Measurements from ENCODE around the gene PLXDC2.
"Not testable (repeated sequence)": the region's sequence is repeated elsewhere in the genome, so short reads cannot be mapped to it uniquely, and the experiment has no call there.

Gene PLXDC2

GRCh38 chr10:19979628-19980027 is 163.4 kb downstream of the PLXDC2 start:
- DNase-seq (ENCODE audit: low spot score), result no peak

GRCh38 chr10:19983880-19984565 is 167.8 kb downstream of the PLXDC2 start:
- no peak for DNase-seq (ENCODE audit: low spot score)

GRCh38 chr10:19985745-19986144 is 169.5 kb downstream of the PLXDC2 start:
- DNase-seq (ENCODE audit: low spot score), result no peak

DNA sequence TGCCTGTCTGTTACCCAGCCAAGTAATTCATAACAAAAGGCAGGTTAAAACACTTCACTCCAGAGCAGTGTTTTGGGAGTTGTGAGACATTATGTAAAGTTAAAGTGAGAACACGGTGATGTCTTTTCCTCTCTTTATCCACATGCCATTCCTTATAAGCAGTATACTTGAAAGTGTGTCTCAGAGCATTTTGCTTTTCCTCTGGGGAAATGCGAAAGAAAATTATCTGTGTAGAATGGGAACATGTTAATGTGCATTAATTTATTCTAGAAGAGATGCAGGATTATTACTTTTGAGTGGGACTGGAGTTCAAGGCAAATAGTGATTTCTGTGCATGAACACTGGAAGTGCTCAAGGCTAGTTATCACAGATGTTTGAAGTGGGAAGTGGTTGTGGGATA is 170.4 kb downstream of the PLXDC2 start:
- no peak for DNase-seq (ENCODE audit: low spot score)

DNA sequence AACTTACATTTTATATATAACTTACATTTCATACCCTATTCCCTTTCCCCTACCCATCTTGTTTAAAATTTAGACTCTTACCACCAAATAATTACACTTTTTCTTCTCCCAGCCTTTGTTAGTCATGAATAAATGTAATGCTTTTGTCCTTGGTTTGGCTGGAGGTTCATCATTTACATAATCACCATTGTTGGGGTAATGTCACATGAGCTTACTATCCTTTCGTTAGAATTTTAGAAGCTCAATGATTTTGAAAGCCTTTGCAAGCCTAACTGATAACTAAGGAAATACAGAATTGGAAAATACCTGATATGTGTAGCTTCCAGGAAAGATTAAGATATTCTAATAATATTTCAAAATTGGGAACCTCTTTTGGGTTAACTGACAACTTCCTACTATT is 171.7 kb downstream of the PLXDC2 start:
- DNase-seq (ENCODE audit: low spot score), result peak; percentile 69

GRCh38 chr10:19993714-19994315 is 177.6 kb downstream of the PLXDC2 start:
- no peak for DNase-seq (ENCODE audit: low spot score)

GRCh38 chr10:19998482-19998881 is 182.2 kb downstream of the PLXDC2 start:
- no peak for DNase-seq (ENCODE audit: low spot score)

DNA sequence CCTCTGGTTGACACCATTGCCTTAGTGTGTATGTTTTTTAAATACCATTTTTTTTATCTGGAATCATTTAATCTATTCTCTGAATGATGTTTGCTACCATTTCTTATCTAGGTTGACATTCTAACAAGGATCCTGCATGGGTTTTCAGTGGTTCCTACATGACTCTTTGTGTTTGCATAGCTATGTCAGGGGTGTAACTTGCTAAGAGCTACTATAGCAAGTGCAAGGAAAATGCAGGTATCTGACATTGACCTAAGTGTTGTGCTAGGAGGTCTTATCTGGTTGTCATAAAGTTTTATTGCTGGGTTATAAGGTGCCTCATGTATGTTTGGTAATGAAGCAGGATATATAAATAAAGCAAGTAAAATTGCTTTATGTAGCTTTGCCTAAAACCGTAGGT is 183.2 kb downstream of the PLXDC2 start:
- no peak for DNase-seq (ENCODE audit: low spot score)

DNA sequence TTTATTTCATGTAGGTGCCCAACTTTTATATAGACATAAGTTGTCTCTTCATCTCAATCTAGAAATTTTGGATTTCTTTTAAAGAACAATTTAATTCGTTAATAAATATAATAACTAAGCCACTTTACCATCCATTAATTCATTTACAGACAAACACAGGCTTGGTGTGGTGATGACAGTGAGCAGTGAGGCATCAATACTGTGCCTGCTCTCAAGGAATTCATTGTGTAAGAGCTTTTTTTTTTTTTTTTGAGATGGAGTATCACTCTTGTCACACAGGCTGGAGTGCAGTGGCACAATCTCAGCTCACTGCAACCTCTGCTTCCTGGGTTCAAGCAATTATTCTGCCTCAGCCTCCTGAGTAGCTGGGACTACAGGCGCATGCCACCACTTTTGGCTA is 185.8 kb downstream of the PLXDC2 start:
- not testable (repeated sequence) for DNase-seq (ENCODE audit: low spot score)

DNA sequence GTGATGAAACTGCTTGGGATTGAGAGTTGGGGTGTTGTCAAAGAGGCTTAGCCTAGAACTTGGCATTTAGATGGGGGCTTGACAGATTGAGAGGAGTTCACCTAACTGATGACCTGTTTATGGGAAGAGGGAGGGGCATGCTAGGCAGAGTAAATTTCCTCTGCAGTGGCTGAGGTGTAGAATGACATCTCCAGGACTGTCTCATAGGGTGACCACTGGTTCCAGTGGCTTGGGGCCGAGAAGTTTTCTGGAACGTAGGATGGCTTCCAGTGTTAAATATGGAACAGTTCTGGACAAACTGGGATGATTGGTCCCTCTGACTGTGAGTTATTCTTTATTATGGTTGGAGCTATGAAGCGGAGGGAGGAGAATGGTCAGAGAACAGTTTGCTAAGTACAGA is 186.4 kb downstream of the PLXDC2 start:
- no peak for DNase-seq (ENCODE audit: low spot score)

GRCh38 chr10:20004087-20004523 is 187.9 kb downstream of the PLXDC2 start:
- DNase-seq (ENCODE audit: low spot score), result no peak

DNA sequence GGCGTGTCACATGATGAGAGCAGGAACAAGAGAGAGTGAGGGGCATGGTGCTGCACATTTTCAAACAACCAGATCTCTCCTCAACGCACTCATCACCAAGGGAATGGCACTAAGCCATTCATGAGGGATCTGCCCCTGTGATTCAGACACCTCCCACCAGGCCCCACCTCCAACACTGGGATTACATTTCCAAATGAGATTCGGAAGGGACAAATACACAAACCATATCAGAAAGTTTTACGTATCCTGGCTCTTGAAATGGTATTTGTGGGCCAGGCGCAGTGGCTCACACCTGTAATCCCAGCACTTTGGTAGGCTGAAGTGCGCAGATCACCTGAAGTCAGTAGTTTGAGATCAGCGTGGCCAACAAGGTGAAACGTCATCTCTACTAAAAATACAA is 189.4 kb downstream of the PLXDC2 start:
- no peak for DNase-seq (ENCODE audit: low spot score)

DNA sequence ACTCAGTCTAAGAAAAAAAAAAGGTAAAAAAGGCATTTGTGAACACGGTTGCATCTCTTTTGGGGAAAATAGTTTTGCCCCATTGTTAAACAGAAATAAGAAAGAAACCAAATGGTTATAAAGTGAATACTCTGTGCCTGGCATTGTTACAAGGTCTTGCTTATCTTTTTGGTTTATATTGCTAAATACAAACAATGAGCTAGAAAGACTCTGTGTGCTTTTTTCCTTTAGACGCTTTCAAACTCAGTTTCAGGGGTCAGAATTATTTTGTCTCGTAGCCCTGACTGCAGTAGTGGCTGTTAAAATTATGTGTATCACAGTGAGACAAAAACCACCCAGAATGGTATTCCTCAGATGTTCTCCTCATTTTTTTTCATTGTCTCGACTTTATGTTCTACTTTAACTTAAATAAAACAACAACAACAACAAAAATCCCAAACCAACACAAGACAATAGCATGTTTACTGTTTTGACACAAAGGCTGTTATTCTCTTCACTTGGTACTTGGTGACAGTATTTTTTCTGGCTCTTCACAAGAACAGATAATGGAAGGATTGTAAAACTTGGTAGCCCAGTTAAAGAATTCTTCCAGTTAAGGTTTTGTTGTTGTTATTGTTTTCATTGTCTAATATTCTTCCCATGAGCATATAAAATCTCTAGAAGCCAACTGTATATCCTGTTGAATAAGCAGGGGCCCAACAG is 190.1 kb downstream of the PLXDC2 start:
- DNase-seq (ENCODE audit: low spot score), result peak; percentile 64

GRCh38 chr10:20007426-20007825 is 191.2 kb downstream of the PLXDC2 start:
- DNase-seq (ENCODE audit: low spot score), result no peak

- DNase-seq (ENCODE audit: low spot score), result no peak
Observed at GRCh38 chr10:20013991-20014750, 197.9 kb downstream of the PLXDC2 start.

DNA sequence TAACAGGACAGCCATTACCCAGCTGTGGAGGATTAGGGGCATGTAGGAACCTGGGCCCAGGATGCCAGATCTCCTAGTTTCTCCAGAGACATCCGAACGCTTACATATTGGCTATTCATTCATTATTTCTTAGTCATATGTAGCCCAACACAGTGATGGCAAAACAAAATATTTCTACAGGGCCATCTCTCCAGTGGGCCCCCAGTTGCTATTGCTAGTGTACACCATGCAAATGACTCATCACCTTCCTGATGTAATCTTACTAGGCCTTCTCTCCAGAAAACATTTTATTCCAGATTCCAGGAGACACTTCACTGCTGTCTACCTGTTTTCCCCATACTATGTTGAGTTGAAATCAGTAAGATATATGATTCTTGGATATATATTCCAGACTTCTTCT is 201.7 kb downstream of the PLXDC2 start:
- no peak for DNase-seq (ENCODE audit: low spot score)

DNA sequence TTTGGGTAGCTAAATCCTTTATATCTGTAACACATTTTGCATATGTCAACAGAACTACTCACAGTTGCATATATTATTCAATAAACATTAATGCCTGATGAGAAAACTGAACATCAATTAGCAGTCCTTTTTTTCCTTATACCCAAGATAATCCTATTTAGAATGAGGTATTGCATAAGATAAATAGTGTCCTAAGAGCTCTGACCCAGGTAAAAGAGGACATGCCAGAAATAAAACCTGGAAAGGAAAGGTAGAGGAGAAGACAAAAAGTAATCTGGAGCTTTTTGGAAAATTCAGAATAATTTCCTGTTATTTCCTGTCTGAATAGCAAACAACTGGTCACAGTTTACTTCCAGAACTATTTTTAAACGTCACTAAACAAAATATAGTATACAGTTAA is 204.4 kb downstream of the PLXDC2 start:
- no peak for DNase-seq (ENCODE audit: low spot score)

DNA sequence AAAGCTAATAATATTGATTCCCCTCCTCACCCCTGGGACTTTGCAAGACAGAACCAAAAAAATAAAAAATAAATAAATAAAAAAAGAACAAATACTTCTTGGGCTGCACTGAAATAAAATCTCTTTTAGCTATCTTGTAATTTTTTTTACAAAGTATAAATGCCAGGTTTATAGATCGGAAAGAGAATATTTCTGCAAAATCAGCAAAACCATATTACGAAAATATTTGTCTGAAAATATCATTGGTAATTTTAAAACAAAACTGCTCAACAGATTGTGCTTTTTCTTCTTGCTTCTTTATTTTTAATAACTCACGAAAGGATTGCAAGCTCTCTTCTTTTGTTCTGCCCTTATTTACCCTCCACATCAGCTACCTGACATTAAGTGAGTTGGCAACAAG is 213.3 kb downstream of the PLXDC2 start:
- DNase-seq (ENCODE audit: low spot score), result no peak

DNA sequence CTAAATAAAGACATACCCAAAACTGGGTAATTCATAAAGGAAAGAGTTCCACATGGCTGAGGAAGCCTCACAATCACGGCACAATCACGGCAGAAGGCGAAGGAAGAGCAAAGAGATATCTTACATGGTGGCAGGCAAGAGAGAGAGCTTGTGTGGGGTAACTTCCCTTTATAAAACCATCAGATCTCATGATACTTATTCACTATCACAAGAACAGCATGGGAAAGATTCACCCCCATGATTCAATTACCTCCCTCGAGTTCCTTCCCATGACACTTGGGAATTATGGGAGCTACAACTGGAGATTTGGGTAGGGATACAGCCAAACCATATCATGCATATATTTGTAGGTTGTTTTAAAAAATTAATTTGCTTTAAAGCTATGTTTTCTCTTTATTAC is 217.2 kb downstream of the PLXDC2 start:
- no peak for DNase-seq (ENCODE audit: low spot score)

DNA sequence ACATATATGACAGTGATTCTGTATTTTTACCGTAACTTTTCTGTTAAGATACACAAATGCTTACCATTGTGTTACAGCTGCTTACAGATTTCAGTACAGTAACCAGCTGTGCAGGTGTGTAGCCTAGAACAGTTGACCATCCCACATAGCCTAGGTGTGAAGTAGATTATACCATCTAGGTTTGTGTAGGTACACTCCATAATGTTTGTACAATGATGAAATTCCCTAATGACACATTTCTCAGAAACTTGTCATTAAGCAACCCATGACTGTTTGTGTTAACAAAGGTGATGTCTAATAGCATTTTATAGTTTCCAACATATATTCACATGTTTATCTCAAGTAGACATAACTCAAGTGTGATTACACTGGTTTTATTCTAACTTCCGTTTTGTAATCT is 218.5 kb downstream of the PLXDC2 start:
- no peak for DNase-seq (ENCODE audit: low spot score)

DNA sequence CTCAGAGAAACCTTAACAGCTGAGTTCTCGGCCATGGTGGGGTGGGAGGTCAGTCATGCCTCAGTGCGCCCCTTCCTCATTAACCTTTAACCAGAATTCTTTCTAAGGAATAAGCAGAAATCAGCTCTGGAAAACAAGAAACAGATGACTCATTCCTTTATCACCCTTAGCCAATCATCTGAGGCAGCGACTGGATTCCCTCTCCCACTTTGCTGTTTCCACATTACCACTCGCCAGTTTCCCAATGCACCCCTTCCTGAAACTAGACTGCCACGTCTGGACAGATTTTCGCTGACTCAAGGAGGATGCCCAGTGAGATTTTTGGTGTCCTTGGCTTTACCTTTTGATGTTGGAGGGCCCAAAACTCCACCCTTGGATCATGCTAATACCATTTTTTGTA is 223.8 kb downstream of the PLXDC2 start:
- DNase-seq (ENCODE audit: low spot score), result no peak

- no peak for DNase-seq (ENCODE audit: low spot score)
Observed at GRCh38 chr10:20041931-20042330, 225.7 kb downstream of the PLXDC2 start.

DNA sequence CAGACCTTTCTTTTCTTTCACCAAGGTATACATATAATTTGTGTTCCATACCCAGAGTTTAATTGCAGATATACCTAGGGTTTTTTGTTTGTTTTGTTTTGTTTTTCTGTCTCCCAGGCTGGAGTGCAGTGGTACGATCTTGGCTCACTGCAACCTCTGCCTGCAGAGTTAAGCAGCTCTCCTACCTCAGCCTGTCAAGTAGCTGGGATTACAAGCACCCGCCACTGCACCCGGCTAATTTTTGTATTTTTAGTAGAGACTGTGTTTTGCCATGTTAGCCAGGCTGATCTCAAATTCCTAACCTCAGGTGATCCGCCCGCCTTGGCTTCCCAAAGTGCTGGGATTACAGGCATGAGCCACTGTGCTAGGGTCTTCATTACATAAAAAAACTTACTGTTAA is 228.9 kb downstream of the PLXDC2 start:
- DNase-seq (ENCODE audit: low spot score), result not testable (repeated sequence)

All from putamen (tissue), 1 donor.